Omental fat pad (tissue), 4 donors: ENCODE data around the gene SERPINA12. TPM values are rescaled to one million over a fixed set of nuclear protein-coding genes. Genes with fewer than 3 reads are reported as not detected.

Source experiments
- ATAC-seq: fragments of 150-250 bp; one replicate; pipeline ENCODE4 v1.9.1; 2016; ENCODE audit warnings: mild to moderate bottlenecking, moderate library complexity; ENCODE audit not compliant: low FRiP score
- DNase-seq: peaks from one replicate; pipeline ENCODE4 v3.0.0-alpha.2; 2019; ENCODE audit warnings: low spot score
- CTCF ChIP-seq, 3 donors: fragments of 450-650 bp; IDR thresholded peaks; one replicate each; pipeline ENCODE4 v1.5.1; 2016 to 2017; ENCODE audit warnings: antibody characterized with exemption in 3 of 3, mild to moderate bottlenecking in 3 of 3, moderate library complexity in 2 of 3
- total RNA-seq, 4 donors: library from RNA; depleted of rRNA; stranded (reverse); fragments of >200 nt; gene quantifications; one replicate each; pipeline ENCODE4 v1.1.0, GENCODE V29; 2016

The SERPINA12 gene
- total RNA-seq, 4 donors from 2014 or later: not detected

- TF ChIP-seq CTCF (IDR thresholded peaks at IDR 0.05): no peak
- ATAC-seq: no peak
- DNase-seq: no peak
Observed at GRCh38 chr14:94548131-94548998, 39.1 kb upstream of the SERPINA12 start.

- ATAC-seq: no peak
- TF ChIP-seq CTCF (IDR thresholded peaks at IDR 0.05): no peak
- DNase-seq: no peak
Observed at GRCh38 chr14:94547726-94548125, 38.5 kb upstream of the SERPINA12 start.

- ATAC-seq (no peak), DNase-seq (no peak)
- TF ChIP-seq CTCF (IDR thresholded peaks at IDR 0.05): no peak
Observed at GRCh38 chr14:94547151-94547680, 37.9 kb upstream of the SERPINA12 start.

- ATAC-seq (no peak), DNase-seq (no peak)
- TF ChIP-seq CTCF (IDR thresholded peaks at IDR 0.05): no peak
Observed at GRCh38 chr14:94545131-94545841, 36.0 kb upstream of the SERPINA12 start.

- DNase-seq (no peak), ATAC-seq (no peak)
- TF ChIP-seq CTCF (IDR thresholded peaks at IDR 0.05): no peak
Observed at GRCh38 chr14:94544726-94545125, 35.5 kb upstream of the SERPINA12 start.

GRCh38 chr14:94543449-94544124 is 34.3 kb upstream of the SERPINA12 start:
- no peak for TF ChIP-seq CTCF (IDR thresholded peaks at IDR 0.05)
- no peak for ATAC-seq
- no peak for DNase-seq
